GM21717 (cell line): ENCODE measurements around the gene CDC42EP3.

Experiments
- ATAC-seq: cut with Tn5 transposase; IDR thresholded peaks from one replicate; pipeline ENCODE4 v1.9.1; 2021; ENCODE audit warnings: mild to moderate bottlenecking, moderate library complexity; ENCODE audit not compliant: unreplicated experiment

Gene CDC42EP3

GRCh38 chr2:37683921-37684780, 12.7 kb upstream of the CDC42EP3 start:
- no peak for ATAC-seq

- ATAC-seq, result no peak
Observed at GRCh38 chr2:37683241-37683640, 11.8 kb upstream of the CDC42EP3 start.

- ATAC-seq, result no peak
Observed at GRCh38 chr2:37682473-37682872, 11.0 kb upstream of the CDC42EP3 start.

GRCh38 chr2:37681587-37681986, 10.1 kb upstream of the CDC42EP3 start:
- ATAC-seq, result no peak

- no peak for ATAC-seq
Observed at GRCh38 chr2:37679072-37679695, 7.7 kb upstream of the CDC42EP3 start.

GRCh38 chr2:37676274-37676673, 4.8 kb upstream of the CDC42EP3 start:
- no peak for ATAC-seq

- ATAC-seq, result no peak
Observed at GRCh38 chr2:37674946-37675345, 3.5 kb upstream of the CDC42EP3 start.

GRCh38 chr2:37672870-37673184, 1.4 kb upstream of the CDC42EP3 start:
- ATAC-seq, result no peak

- peak; percentile 45 for ATAC-seq
Observed at GRCh38 chr2:37672104-37672869, 845 bp upstream of the CDC42EP3 start.

- ATAC-seq, result no peak
Observed at GRCh38 chr2:37671816-37672103, 318 bp upstream of the CDC42EP3 start.

- ATAC-seq, result no peak
Observed at GRCh38 chr2:37670378-37671008, 949 bp downstream of the CDC42EP3 start.

- ATAC-seq, result no peak
Observed at GRCh38 chr2:37669446-37669845, 2.0 kb downstream of the CDC42EP3 start.

- no peak for ATAC-seq
Observed at GRCh38 chr2:37667704-37668103, 3.7 kb downstream of the CDC42EP3 start.

- ATAC-seq, result no peak
Observed at GRCh38 chr2:37666772-37667171, 4.7 kb downstream of the CDC42EP3 start.

GRCh38 chr2:37665604-37666362, 5.7 kb downstream of the CDC42EP3 start:
- no peak for ATAC-seq

GRCh38 chr2:37665043-37665442, 6.4 kb downstream of the CDC42EP3 start:
- no peak for ATAC-seq

- ATAC-seq, result no peak
Observed at GRCh38 chr2:37664231-37664643, 7.2 kb downstream of the CDC42EP3 start.

GRCh38 chr2:37663390-37663789, 8.1 kb downstream of the CDC42EP3 start:
- ATAC-seq, result no peak

- no peak for ATAC-seq
Observed at GRCh38 chr2:37659723-37660122, 11.7 kb downstream of the CDC42EP3 start.

GRCh38 chr2:37658682-37659081, 12.8 kb downstream of the CDC42EP3 start:
- no peak for ATAC-seq

GRCh38 chr2:37657471-37657870, 14.0 kb downstream of the CDC42EP3 start:
- no peak for ATAC-seq
